Measurements from ENCODE around the gene ADCY2. TPM values are rescaled to one million over a fixed set of nuclear protein-coding genes. Genes with fewer than 3 reads are reported as not detected.

Gene ADCY2
- total RNA-seq, 1 experiment from 2014 or later = 0.34 TPM

- no peaks in the 10 kb centered on the region for H3K36me3 ChIP-seq (ENCODE audit: insufficient read depth, low read length, poor library complexity, severe bottlenecking)
- no peaks in the 10 kb centered on the region for H3K9me3 ChIP-seq (ENCODE audit: low read depth, low read length, poor library complexity, severe bottlenecking)
- CTCF ChIA-PET = no interaction called here
- H3K4me3 ChIP-seq (ENCODE audit: low read depth, low read length, poor library complexity, severe bottlenecking) = no peak overlapping the region
- POLR2A ChIA-PET (ENCODE audit: low non-redundant PET) = no interaction called here
- DNase-seq (ENCODE audit: low spot score) = no peak
- no TSS peak for BruUV-seq (replicated peaks)
- H3K27ac ChIP-seq (ENCODE audit: low read depth, low read length, poor library complexity, severe bottlenecking) = no peak overlapping the region
- TF ChIP-seq EZH2 (IDR thresholded peaks at IDR 0.05; ENCODE audit: borderline replicate concordance, low read depth, low read length, poor library complexity, severe bottlenecking) (no peak), CTCF (conservative IDR thresholded peaks at IDR 0.05; ENCODE audit: low read depth, low read length) (no peak)
- no peaks in the 10 kb centered on the region for H3K4me1 ChIP-seq (ENCODE audit: insufficient read depth, low read length, poor library complexity, severe bottlenecking)
- intact Hi-C loops (cut with micrococcal nuclease; ENCODE audit: unreplicated experiment) = no loop called here
- no peaks in the 10 kb centered on the region for H3K27me3 ChIP-seq (replicated peaks; ENCODE audit: insufficient read depth, low read depth, low read length, poor library complexity)
Measured at GRCh38 chr5:7415123-7415522, 19.2 kb downstream of the ADCY2 start.

- Histone ChIP-seq H3K9me3 (ENCODE audit: low read depth, low read length, poor library complexity, severe bottlenecking) (no peaks in the 10 kb centered on the region), H3K27me3 (replicated peaks; ENCODE audit: insufficient read depth, low read depth, low read length, poor library complexity) (no peaks in the 10 kb centered on the region), H3K4me3 (ENCODE audit: low read depth, low read length, poor library complexity, severe bottlenecking) (no peak overlapping the region), H3K27ac (ENCODE audit: low read depth, low read length, poor library complexity, severe bottlenecking) (no peak overlapping the region), H3K4me1 (ENCODE audit: insufficient read depth, low read length, poor library complexity, severe bottlenecking) (no peaks in the 10 kb centered on the region), H3K36me3 (ENCODE audit: insufficient read depth, low read length, poor library complexity, severe bottlenecking) (no peaks in the 10 kb centered on the region)
- POLR2A ChIA-PET (ENCODE audit: low non-redundant PET) = no interaction called here
- intact Hi-C loops (cut with micrococcal nuclease; ENCODE audit: unreplicated experiment) = no loop called here
- TF ChIP-seq EZH2 (IDR thresholded peaks at IDR 0.05; ENCODE audit: borderline replicate concordance, low read depth, low read length, poor library complexity, severe bottlenecking) = no peak
- TF ChIP-seq CTCF (conservative IDR thresholded peaks at IDR 0.05; ENCODE audit: low read depth, low read length) = no peak
- BruUV-seq (replicated peaks) = no TSS peak
- DNase-seq (ENCODE audit: low spot score) = no peak
- CTCF ChIA-PET = no interaction called here
Measured at GRCh38 chr5:7415587-7416535, 19.9 kb downstream of the ADCY2 start.

DNA sequence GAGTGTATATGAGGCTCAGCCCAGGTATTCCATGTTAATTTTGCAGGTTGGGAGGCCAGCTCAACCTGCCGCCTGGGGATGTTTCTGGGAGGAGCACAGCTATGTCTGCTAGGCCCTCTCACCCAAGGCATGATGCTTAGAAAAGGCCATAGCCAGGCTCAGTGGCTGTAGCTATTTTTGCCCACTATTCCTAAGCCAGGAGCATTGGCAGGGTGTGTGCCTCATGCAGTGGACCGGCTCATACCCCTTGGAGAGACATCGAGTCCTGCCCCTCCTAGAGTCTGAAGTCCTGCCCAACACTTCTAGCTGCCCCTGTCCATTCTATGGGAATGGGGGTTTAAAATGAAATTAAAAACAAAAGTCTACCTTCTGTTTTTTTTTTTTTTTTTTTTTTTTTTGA is 22.3 kb downstream of the ADCY2 start:
- Histone ChIP-seq H3K9me3 (ENCODE audit: low read depth, low read length, poor library complexity, severe bottlenecking) (no peaks in the 10 kb centered on the region), H3K27ac (ENCODE audit: low read depth, low read length, poor library complexity, severe bottlenecking) (no peak overlapping the region), H3K4me1 (ENCODE audit: insufficient read depth, low read length, poor library complexity, severe bottlenecking) (no peaks in the 10 kb centered on the region), H3K36me3 (ENCODE audit: insufficient read depth, low read length, poor library complexity, severe bottlenecking) (no peaks in the 10 kb centered on the region), H3K27me3 (replicated peaks; ENCODE audit: insufficient read depth, low read depth, low read length, poor library complexity) (no peaks in the 10 kb centered on the region), H3K4me3 (ENCODE audit: low read depth, low read length, poor library complexity, severe bottlenecking) (no peak overlapping the region)
- ChIA-PET CTCF (no interaction called here), POLR2A (ENCODE audit: low non-redundant PET) (no interaction called here)
- TF ChIP-seq CTCF (conservative IDR thresholded peaks at IDR 0.05; ENCODE audit: low read depth, low read length) (no peak), EZH2 (IDR thresholded peaks at IDR 0.05; ENCODE audit: borderline replicate concordance, low read depth, low read length, poor library complexity, severe bottlenecking) (no peak)
- intact Hi-C loops (cut with micrococcal nuclease; ENCODE audit: unreplicated experiment) = no loop called here
- BruUV-seq (replicated peaks) = no TSS peak
- DNase-seq (ENCODE audit: low spot score) = no peak
